Ishikawa (cell line): ENCODE measurements around the gene MED26.

Source experiments
- CEBPB ChIP-seq: IDR thresholded peaks from 2 replicates; pipeline ENCODE4 v1.6.1; 2012
- CREB1 ChIP-seq: IDR thresholded peaks from 2 replicates; pipeline ENCODE4 v1.6.1; 2012; ENCODE audit warnings: low read depth
- EGR1 ChIP-seq: IDR thresholded peaks from 2 replicates; pipeline ENCODE4 v1.6.1; 2012
- EP300 ChIP-seq: IDR thresholded peaks from 2 replicates; pipeline ENCODE4 v1.6.1; 2012; ENCODE audit warnings: borderline replicate concordance
- FOXM1 ChIP-seq: IDR thresholded peaks from 2 replicates; pipeline ENCODE4 v1.6.1; 2012; ENCODE audit warnings: low read depth, borderline replicate concordance
- MAX ChIP-seq: IDR thresholded peaks from 2 replicates; pipeline ENCODE4 v1.6.1; 2012
- NFIC ChIP-seq: IDR thresholded peaks from 2 replicates; pipeline ENCODE4 v1.6.1; 2012
- RAD21 ChIP-seq: IDR thresholded peaks from 2 replicates; pipeline ENCODE4 v1.6.1; 2012; ENCODE audit warnings: low read depth
- TAF1 ChIP-seq: IDR thresholded peaks from 2 replicates; pipeline ENCODE4 v1.6.1; 2012; ENCODE audit warnings: low read depth, mild to moderate bottlenecking
- TCF12 ChIP-seq: IDR thresholded peaks from 2 replicates; pipeline ENCODE4 v1.6.1; 2012; ENCODE audit warnings: low read depth
- TEAD4 ChIP-seq: IDR thresholded peaks from 2 replicates; pipeline ENCODE4 v1.6.1; 2012
- YY1 ChIP-seq: IDR thresholded peaks from 2 replicates; pipeline ENCODE4 v1.6.1; 2012; ENCODE audit warnings: low read depth
- ZBTB7A ChIP-seq: IDR thresholded peaks from 2 replicates; pipeline ENCODE4 v1.6.1; 2012; ENCODE audit warnings: low read depth
- TF ChIP-seq, protein P1 (sequence below): IDR thresholded peaks from 2 replicates; pipeline ENCODE4 v1.6.1; 2012
- TF ChIP-seq, protein P2 (sequence below): IDR thresholded peaks from 2 replicates; pipeline ENCODE4 v1.6.1; 2012; ENCODE audit warnings: low read depth, mild to moderate bottlenecking

MED26 gene, protein sequence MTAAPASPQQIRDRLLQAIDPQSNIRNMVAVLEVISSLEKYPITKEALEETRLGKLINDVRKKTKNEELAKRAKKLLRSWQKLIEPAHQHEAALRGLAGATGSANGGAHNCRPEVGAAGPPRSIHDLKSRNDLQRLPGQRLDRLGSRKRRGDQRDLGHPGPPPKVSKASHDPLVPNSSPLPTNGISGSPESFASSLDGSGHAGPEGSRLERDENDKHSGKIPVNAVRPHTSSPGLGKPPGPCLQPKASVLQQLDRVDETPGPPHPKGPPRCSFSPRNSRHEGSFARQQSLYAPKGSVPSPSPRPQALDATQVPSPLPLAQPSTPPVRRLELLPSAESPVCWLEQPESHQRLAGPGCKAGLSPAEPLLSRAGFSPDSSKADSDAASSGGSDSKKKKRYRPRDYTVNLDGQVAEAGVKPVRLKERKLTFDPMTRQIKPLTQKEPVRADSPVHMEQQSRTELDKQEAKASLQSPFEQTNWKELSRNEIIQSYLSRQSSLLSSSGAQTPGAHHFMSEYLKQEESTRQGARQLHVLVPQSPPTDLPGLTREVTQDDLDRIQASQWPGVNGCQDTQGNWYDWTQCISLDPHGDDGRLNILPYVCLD

GRCh38 chr19:16628183-16628983, at the start of gene MED26:
Gene MED26 (minus strand): TSS chr19:16628204. CDS start chr19:16627943, 261 bp downstream.
- TF ChIP-seq, protein P1, sequence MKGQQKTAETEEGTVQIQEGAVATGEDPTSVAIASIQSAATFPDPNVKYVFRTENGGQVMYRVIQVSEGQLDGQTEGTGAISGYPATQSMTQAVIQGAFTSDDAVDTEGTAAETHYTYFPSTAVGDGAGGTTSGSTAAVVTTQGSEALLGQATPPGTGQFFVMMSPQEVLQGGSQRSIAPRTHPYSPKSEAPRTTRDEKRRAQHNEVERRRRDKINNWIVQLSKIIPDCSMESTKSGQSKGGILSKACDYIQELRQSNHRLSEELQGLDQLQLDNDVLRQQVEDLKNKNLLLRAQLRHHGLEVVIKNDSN = peak; percentile 58
- TF ChIP-seq, protein P2, sequence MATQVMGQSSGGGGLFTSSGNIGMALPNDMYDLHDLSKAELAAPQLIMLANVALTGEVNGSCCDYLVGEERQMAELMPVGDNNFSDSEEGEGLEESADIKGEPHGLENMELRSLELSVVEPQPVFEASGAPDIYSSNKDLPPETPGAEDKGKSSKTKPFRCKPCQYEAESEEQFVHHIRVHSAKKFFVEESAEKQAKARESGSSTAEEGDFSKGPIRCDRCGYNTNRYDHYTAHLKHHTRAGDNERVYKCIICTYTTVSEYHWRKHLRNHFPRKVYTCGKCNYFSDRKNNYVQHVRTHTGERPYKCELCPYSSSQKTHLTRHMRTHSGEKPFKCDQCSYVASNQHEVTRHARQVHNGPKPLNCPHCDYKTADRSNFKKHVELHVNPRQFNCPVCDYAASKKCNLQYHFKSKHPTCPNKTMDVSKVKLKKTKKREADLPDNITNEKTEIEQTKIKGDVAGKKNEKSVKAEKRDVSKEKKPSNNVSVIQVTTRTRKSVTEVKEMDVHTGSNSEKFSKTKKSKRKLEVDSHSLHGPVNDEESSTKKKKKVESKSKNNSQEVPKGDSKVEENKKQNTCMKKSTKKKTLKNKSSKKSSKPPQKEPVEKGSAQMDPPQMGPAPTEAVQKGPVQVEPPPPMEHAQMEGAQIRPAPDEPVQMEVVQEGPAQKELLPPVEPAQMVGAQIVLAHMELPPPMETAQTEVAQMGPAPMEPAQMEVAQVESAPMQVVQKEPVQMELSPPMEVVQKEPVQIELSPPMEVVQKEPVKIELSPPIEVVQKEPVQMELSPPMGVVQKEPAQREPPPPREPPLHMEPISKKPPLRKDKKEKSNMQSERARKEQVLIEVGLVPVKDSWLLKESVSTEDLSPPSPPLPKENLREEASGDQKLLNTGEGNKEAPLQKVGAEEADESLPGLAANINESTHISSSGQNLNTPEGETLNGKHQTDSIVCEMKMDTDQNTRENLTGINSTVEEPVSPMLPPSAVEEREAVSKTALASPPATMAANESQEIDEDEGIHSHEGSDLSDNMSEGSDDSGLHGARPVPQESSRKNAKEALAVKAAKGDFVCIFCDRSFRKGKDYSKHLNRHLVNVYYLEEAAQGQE = no peak
- TF ChIP-seq TEAD4 (no peak), NFIC (no peak), FOXM1 (peak; percentile 23; the same call in 1 of the 2 replicates), TCF12 (peak; percentile 60), EGR1 (no peak), CREB1 (no peak), YY1 (peak; percentile 41; the same call in 1 of the 2 replicates), ZBTB7A (peak; percentile 96), RAD21 (no peak), MAX (peak; percentile 69), EP300 (peak; percentile 36; the same call in 1 of the 2 replicates), TAF1 (peak; percentile 81), CEBPB (no peak)

- TF ChIP-seq CEBPB (no peak), NFIC (no peak), YY1 (no peak), EGR1 (no peak), RAD21 (no peak)
Observed at GRCh38 chr19:16677055-16677454, 49.1 kb upstream of the MED26 start.

- no peak for TF ChIP-seq CEBPB
- TF ChIP-seq TEAD4 = no peak
- TF ChIP-seq CREB1 = no peak
- TF ChIP-seq, protein P2 = no peak
- TF ChIP-seq, protein P1 = no peak
- TF ChIP-seq EGR1 = no peak
- no peak for TF ChIP-seq TAF1
- TF ChIP-seq RAD21 = no peak
- TF ChIP-seq YY1 = no peak
- TF ChIP-seq NFIC = no peak
- TF ChIP-seq MAX = no peak
- TF ChIP-seq EP300 = no peak
- TF ChIP-seq ZBTB7A = no peak
- no peak for TF ChIP-seq FOXM1
Observed at GRCh38 chr19:16676101-16676798, 48.2 kb upstream of the MED26 start.

DNA sequence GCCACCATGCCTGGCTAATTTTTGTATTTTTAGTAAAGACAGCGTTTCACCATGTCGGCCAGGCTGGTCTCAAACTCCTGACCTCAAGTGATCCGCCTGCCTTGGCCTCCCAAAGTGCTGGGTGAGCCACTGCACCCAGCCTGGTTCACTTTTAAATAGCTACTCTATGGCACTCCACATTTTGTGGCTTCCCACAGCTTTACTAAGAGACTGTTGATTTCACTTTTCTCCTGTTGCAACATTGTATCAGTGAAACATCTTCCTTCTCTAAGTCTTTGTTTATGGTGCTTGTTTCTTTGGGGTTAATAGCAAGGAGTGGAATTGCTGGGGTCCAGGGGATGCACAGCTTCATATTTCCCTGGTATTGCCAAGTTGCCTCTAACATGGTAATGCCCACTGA, 45.2 kb upstream of the MED26 start:
- no peak for TF ChIP-seq ZBTB7A
- no peak for TF ChIP-seq EP300
- no peak for TF ChIP-seq TAF1
- TF ChIP-seq RAD21 = no peak
- TF ChIP-seq EGR1 = no peak
- no peak for TF ChIP-seq NFIC
- TF ChIP-seq FOXM1 = no peak
- no peak for TF ChIP-seq CEBPB
- no peak for TF ChIP-seq TEAD4
- no peak for TF ChIP-seq YY1
- TF ChIP-seq, protein P1 = no peak
- no peak for TF ChIP-seq CREB1
- TF ChIP-seq, protein P2 = no peak
